GM21423 (cell line): ENCODE results near the gene CCDC28A.
"Not testable (repeated sequence)": the region's sequence is repeated elsewhere in the genome, so short reads cannot be mapped to it uniquely, and the experiment has no call there.

Source experiments
- ATAC-seq: cut with Tn5 transposase; IDR thresholded peaks from one replicate; pipeline ENCODE4 v1.9.1; 2021; ENCODE audit warnings: mild to moderate bottlenecking, moderate library complexity; ENCODE audit not compliant: unreplicated experiment

The CCDC28A gene

GRCh38 chr6:138773177-138774091 lies at the start of gene CCDC28A:
Gene CCDC28A, plus strand, starts transcription at chr6:138773769. Its CDS starts 2,352 bp downstream, at chr6:138776121.
- ATAC-seq = peak; percentile 91

DNA sequence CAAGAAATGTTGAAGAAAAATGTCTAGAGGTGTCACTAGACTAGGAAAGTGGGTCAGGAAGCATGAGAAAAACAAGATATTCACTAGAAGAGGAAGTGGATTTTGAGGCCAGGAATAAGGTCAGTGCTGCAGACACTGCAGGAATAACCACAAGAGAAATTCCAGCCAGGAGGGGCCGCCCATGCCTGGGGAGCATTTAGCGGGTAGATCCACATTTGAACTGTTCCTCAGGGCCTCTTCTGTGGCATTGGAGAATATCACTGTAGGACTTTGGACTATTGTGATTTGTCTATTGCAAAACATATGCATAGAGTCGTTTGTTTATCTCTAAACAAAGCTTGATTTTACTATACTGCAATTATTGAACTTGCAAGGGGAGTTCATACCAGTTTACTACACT lies 49.6 kb upstream of the CCDC28A start:
- ATAC-seq = no peak

DNA sequence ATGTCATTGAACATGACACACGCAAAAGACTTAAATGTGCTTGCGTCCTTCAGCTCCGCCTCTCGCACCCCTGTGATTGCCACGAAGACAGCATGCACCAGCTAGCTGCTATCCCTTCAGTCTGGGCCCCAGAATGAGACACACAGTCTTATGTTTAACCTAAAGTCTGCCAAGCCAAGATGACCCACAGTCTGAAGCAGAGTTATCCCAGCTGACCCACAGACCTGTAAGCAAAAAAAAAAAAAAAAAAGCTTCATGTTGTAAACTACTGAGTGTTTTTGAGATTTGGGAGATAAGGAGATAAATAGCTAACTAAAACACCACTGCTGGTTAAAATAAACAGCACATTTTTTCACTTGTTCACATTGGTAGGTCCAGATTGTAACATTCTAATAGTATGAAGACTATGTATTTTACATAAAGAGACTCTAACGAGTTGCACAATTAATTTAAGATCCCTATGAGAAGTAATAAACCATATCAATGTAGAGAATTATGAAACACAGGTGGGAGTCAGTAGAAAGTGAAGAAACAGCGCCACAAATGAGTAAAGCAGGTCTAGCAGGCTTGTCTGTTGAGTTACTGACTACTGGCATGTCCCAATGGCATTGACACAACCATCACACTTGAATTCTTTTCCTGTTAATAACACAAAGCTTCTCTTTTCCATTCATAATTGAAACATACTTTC lies 47.4 kb upstream of the CCDC28A start:
- no peak for ATAC-seq

GRCh38 chr6:138726757-138727097 lies 46.8 kb upstream of the CCDC28A start:
- no peak for ATAC-seq

DNA sequence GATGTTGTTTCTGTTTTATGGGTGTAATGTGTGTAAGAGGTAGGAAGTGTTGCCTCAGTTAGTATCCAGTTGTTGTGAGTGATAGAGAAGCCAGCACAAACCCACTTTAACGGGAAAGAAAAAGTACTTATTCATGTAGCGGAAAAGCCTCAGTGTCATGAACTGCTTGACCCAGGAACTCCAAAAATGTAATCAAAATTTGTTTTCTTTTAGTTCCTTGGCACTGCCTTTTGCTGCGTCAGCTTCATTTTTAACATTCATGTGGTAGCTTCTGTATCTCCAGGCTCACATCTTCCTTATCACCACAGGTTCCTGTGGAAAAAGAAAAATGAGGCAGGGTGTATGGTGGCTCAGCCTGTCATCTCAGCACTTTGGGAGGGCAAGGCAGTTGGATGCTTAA lies 46.4 kb upstream of the CCDC28A start:
- ATAC-seq = no peak

DNA sequence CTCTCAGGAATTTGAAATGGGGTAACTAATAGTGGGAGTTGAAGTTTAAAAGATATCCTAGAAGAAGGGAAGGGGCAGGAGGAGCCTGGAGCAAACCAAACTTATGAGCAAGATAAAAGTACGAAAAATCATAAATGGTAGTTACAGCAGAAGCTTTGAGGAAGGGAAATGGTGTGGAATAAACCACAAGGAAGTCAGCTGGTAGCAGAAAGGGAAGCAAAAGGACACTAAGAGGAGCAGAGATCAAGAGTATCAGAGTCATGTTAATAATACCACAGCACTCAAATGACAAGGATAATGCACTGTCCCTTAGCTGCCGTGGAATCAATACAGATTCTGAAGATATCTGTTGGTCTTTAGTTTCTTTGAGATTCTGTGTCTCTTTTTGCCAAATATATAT lies 44.9 kb upstream of the CCDC28A start:
- ATAC-seq = no peak

- ATAC-seq = not testable (repeated sequence)
Measured at GRCh38 chr6:138730037-138730436, 43.5 kb upstream of the CCDC28A start.

GRCh38 chr6:138734585-138734984 lies 39.0 kb upstream of the CCDC28A start:
- no peak for ATAC-seq

DNA sequence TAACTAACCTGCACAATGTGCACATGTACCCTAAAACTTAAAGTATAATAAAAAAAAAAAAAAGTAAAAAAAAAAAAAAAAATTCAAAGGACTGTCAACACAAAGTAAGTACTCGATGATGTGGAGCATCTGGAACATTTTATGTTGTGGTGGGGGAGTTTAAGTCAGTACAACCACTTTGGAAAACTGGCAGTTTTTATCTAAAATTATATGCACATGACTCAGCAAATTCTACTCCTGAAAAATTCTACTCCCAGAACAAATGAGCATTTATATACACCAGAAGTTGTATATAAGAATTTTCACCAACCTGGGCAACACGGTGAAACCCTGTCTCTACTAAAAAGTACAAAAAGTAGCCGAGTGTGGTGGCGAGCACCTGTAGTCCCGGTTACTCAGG lies 36.9 kb upstream of the CCDC28A start:
- ATAC-seq = no peak

GRCh38 chr6:138752017-138752416 lies 21.6 kb upstream of the CCDC28A start:
- no peak for ATAC-seq

DNA sequence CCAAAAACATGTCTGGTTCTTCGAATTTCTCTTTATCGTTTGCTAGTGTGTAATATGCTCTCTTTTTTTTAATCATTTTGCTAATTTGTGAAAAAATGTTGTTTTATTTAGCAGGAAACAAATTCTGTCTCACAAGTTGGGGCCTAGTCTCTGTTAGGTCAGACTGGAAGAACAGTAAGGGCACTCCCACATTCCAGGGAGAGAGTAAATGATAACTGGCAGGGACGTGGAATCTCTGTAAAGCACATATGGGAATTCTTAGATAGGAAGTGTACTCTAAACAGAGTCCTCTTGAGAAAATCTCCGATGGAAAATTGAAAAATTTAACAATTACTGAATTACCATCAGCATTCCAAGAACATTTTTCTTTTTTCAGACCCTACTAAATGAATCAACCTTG lies 16.4 kb upstream of the CCDC28A start:
- no peak for ATAC-seq

DNA sequence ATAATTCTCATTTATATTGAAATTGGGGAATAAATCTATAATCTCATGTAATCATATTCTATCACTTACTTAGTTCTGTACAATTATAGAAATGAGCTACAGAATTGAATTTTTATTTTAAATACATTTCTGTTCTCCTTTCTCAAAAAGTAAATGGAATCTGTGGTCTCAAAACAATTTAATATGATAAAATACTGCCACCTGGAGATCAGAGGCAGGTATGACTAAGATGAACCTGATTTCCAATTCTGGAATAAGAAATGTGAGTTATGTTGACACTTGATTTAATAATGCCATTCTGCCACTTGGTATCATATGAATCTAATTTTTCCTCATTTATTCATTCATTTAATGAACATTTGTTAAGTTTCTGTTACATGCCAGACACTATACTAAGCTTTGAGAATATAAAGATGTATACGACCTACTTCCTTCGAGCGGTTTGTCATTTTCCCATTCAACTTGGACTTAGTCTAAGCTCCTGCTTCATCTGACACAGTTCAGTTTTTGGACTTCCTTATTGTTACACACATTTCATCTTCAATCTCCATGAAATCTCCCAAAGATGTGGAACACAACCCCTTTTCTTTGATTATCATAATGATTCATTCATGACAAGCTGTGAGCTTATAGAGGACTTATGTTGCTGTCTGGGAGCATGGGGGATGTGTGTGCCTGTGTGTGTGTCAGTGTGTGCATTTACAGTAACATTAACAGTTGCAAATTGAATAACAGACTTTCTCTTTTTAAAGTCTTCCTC lies 7.5 kb upstream of the CCDC28A start:
- no peak for ATAC-seq

DNA sequence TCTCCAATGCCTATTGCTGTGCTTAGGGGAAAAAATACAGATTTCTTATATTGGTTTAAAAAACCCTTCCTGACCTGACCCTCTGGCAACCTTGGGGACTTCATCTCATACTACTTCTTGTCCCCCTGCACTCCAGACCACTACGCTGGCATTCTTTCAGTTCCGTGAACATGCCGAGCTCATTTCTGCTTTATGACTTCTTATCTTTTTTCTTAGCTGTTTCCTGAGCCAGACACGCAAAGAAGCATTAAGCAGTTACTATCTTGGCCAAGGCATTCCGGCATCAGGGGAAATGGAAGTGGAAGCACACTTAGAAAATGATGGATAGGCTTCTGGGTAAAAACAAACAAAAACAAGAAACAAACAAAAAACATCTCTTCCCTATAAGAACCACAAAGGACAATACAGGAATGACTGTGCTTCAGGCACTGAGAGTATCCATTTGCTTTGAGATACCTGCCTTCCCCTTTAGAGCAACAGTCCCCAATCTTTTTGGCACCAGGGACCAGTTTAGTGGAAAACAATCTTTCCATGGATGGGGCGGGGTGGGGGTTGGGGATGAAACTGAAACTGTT lies 4.4 kb upstream of the CCDC28A start:
- ATAC-seq = no peak

- no peak for ATAC-seq
Measured at GRCh38 chr6:138772596-138773176, 883 bp upstream of the CCDC28A start.

DNA sequence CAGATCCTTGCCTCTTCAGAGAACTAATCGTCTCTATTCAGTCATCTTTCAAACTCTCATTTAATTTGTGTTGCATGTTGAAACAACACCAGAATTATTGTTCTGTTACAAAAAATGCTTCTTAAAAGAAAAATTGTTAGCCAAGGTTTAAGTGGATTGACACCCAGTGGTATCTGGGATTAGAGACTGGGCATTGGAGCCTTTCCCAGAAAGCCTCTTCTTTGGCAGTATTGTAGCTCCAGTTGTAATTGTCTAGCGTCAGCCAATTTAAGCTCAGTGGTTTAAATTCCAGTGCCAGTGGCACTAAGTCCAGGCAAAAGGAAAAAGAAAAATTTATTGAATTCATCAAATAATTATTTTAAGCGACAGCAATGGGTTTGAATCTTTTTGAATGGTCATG lies 801 bp downstream of the CCDC28A start:
- ATAC-seq = no peak

GRCh38 chr6:138776659-138777058 lies 3.1 kb downstream of the CCDC28A start:
- ATAC-seq = no peak

DNA sequence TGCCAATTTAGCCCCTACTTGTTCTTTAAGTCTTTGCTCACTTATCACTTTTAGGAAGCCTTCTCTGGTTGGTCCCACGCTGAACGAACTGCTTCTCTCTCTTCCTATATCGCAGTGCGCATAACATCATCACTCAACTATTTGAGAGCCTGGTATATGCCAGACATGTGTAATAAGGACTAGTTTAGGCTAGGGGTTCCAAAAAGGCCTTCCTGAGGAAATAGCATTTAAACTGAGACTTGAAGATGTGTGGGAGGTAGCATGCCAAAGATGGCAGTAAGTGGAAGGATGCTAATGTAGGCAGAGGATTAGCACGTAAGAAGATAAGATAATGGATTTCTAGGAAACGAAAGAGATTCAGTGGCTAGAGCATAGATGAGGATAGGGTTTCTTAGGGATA lies 4.8 kb downstream of the CCDC28A start:
- no peak for ATAC-seq

- no peak for ATAC-seq
Measured at GRCh38 chr6:138782243-138782642, 8.7 kb downstream of the CCDC28A start.

GRCh38 chr6:138785079-138785478 lies 11.5 kb downstream of the CCDC28A start:
- no peak for ATAC-seq

DNA sequence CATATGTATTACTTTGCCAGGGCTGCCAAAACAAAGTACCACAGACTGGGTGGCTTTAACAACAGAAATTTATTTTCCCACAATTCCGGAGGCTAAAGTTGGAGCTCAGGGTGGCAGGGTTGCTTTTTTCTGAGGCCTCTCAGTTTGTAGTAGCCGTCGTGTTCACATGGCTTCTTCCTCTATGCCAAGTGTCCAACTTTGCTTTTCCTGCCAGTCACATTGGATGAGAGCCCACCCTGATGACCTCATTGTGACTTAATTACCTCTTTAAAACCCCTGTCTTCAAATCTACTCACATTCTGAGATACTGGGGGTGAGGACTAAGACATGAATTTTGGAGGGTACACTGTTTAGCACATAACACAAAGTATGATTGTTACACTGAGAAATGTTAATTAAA lies 12.4 kb downstream of the CCDC28A start:
- ATAC-seq = no peak

GRCh38 chr6:138787138-138787537 lies 13.6 kb downstream of the CCDC28A start:
- ATAC-seq = no peak
